DOHH2 (cell line): Measurements from ENCODE around the gene B4GALT3.

Experiments
- EZH2phosphoT487 ChIP-seq: fragments of 200-600 bp; sonication (generic); IDR thresholded peaks from 2 replicates; pipeline ENCODE4 v1.6.1; 2017; ENCODE audit warnings: borderline replicate concordance, mild to moderate bottlenecking, antibody characterized with exemption, low read length, moderate library complexity, mixed read lengths
- TF ChIP-seq, protein P1 (sequence below): fragments of 200-600 bp; sonication (generic); IDR thresholded peaks from one replicate; pipeline ENCODE4 v1.5.1; 2014; ENCODE audit warnings: antibody characterized with exemption, mild to moderate bottlenecking, low read depth, low read length; ENCODE audit not compliant: poor library complexity, severe bottlenecking

- TF ChIP-seq, protein P1, sequence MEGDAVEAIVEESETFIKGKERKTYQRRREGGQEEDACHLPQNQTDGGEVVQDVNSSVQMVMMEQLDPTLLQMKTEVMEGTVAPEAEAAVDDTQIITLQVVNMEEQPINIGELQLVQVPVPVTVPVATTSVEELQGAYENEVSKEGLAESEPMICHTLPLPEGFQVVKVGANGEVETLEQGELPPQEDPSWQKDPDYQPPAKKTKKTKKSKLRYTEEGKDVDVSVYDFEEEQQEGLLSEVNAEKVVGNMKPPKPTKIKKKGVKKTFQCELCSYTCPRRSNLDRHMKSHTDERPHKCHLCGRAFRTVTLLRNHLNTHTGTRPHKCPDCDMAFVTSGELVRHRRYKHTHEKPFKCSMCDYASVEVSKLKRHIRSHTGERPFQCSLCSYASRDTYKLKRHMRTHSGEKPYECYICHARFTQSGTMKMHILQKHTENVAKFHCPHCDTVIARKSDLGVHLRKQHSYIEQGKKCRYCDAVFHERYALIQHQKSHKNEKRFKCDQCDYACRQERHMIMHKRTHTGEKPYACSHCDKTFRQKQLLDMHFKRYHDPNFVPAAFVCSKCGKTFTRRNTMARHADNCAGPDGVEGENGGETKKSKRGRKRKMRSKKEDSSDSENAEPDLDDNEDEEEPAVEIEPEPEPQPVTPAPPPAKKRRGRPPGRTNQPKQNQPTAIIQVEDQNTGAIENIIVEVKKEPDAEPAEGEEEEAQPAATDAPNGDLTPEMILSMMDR, result no peak
- TF ChIP-seq EZH2phosphoT487, result no peak
Observed at GRCh38 chr1:161185732-161186311, 8.5 kb upstream of the B4GALT3 start.
